ENCODE data around the gene FGF21.

Gene FGF21

GRCh38 chr19:48807590-48808308 is 52.4 kb downstream of the FGF21 start:
- in situ Hi-C loops (cut with HindIII; ENCODE audit: low pct_unique_long_range_greater_than_20kb, low sequenced_read_pairs) = no loop called here
- TF ChIP-seq JUND (IDR thresholded peaks at IDR 0.05; ENCODE audit: low read depth) = no peak
- no peak for DNase-seq (ENCODE audit: low read depth in 1 of 2, low spot score in 1 of 2)
